ENCODE results near the gene GATC.

GATC gene

DNA sequence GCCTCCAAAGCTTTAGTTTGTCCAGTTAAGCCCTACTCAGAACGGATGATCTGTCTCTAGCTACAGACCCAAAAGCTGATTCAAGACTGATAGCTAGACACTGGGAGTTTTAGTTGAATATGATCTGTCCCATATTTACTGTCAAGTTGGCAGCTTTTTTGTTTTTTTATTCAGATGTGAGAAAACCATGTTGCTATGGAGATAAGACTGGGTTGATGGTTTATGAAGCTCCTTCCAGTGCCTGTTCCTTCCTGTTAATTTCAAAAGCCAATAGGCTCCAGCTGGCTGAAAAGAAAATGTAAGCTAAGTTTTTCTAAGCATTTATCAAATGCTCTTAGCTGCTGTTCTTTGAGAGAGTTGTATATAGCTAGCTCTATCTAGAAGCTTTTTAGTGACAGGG, 54.3 kb downstream of the GATC start:
- DNase-seq, result no peak

DNA sequence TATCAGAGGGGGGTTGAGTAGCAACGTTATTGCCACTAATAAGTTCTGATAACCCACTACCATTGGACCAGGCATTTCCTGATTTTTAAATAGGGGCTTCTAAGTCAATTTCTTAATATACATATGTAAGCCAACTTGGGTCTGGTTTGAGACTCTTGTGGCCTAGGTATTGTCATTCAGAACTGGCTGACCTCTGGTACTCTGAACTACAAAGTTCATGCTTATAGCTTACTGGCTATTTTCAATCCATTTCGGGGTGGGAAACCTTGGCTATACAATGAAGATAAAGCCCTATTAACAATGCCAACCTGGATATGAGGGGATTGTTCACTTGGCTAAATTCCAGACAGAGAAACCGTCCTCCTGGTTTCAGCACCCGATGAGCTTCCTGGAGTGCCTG, 58.3 kb downstream of the GATC start:
- DNase-seq, result no peak

DNA sequence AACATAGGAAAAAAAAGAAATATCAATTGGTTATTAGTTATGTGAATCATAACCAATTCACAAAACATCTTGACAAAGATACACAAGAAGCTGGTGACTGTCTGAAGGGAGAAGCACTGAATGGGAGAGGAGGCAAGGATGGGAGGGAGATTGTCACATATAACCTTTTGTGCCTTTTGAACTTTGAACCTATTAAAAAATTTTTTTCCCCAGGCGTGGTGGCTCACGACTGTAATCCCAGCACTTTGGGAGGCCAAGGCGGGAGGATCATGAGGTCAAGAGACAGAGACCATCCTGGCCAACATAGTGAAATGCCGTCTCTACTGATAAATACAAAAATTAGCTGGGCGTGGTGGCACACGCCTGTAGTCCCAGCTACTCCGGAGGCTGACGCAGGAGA, 62.3 kb downstream of the GATC start:
- DNase-seq, result no peak
